HL-60/S4 treated with retinoic acid at 250 ng/mL for 4 days and 3 days (cell line): Measurements from ENCODE around the gene PLA2G3.
"Not testable (repeated sequence)": the region's sequence is repeated elsewhere in the genome, so short reads cannot be mapped to it uniquely, and the experiment has no call there.

Source experiments
- in situ Hi-C: fragments of 300-500 bp; cut with MboI; formaldehyde crosslinking; loops from 2 replicates; pipeline ENCODE4 v1.7.0; 2022; ENCODE audit warnings: low sequenced_read_pairs

PLA2G3 gene, protein sequence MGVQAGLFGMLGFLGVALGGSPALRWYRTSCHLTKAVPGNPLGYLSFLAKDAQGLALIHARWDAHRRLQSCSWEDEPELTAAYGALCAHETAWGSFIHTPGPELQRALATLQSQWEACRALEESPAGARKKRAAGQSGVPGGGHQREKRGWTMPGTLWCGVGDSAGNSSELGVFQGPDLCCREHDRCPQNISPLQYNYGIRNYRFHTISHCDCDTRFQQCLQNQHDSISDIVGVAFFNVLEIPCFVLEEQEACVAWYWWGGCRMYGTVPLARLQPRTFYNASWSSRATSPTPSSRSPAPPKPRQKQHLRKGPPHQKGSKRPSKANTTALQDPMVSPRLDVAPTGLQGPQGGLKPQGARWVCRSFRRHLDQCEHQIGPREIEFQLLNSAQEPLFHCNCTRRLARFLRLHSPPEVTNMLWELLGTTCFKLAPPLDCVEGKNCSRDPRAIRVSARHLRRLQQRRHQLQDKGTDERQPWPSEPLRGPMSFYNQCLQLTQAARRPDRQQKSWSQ

DNA sequence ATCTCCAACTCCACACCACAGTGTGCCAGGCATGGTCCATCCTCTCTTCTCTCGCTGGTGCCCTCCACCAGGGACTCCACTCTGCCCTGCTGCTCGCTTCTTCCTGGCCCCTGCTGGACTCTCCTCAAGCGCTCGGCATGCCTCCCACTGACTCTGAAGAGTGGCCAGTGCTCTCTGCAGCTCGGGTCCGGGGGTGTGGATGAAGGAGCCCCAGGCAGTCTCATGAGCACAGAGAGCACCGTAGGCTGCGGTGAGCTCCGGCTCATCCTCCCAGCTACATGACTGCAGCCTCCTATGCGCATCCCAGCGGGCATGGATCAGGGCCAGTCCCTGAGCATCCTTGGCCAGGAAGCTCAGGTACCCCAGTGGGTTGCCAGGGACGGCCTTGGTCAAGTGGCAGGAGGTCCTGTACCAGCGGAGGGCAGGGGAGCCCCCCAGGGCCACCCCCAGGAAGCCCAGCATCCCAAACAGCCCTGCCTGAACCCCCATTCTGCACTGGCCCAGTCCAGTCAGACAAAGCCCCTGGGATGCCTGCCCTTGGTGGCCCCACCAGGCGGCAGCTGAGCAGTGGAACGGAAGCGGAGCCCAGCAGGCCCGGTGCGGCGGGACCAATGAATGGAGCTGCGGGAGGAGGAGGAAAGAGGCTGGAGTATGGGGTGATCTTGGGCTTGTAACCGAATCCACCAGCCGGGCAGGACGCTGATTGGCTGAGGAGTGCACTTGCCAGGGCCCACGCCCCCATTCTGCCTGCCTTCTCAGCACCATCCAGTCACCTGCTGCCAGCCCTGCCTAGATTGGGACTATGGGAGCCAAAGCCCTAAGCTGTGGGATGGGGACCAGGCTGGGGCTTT, at the start of gene PLA2G3:
PLA2G3 (minus strand) TSS at position 643 of the 851 bp plus-strand sequence; CDS start at position 489, 154 bp downstream.
- in situ Hi-C loops, result no loop called here

- in situ Hi-C loops, result no loop called here
Measured at GRCh38 chr22:31187627-31188026, 47.3 kb upstream of the PLA2G3 start.

DNA sequence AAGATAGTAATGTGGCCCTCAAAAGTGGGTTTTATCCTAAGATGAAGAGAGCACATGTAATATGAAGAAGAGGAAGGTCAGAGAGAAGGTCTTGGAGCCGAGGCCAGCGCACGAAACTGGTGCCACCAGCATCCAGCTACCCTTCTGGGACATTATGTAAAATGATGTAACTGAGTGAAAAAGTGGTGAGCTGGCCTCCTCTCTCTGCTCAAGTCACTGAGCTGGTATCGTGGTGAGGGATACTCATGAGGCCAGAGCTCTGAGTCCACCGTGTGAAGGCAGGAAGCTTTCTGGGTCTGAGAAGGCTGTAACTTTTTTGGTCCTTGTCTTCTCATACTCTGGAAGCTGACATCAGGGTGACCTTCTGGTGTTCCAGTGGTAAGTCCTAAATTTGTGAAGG, 44.7 kb upstream of the PLA2G3 start:
- in situ Hi-C loops, result no loop called here

- in situ Hi-C loops, result no loop called here
Measured at GRCh38 chr22:31184015-31184414, 43.7 kb upstream of the PLA2G3 start.

- in situ Hi-C loops, result no loop called here
Measured at GRCh38 chr22:31179345-31179744, 39.0 kb upstream of the PLA2G3 start.

DNA sequence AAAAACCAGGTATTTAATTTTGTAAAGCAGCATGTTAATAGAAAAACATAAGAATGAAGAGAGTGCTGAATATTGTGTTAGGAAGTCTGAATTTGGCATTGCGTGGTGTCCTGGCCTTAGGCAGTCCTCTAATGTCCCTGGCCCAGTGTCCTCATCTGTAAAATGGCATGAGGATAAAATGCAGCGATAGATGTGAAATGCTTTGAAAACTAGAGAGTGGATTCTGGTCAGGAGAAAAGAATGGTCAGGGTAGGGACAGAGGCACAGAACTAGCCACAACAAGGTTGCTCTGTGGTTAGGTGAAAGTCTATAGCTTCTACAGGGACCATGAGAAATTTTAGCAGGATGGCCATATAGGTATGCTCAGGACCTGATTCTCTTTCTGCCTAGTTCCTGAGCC, 38.6 kb upstream of the PLA2G3 start:
- in situ Hi-C loops, result no loop called here

- in situ Hi-C loops, result no loop called here
Measured at GRCh38 chr22:31177420-31178162, 37.3 kb upstream of the PLA2G3 start.

- in situ Hi-C loops, result no loop called here
Measured at GRCh38 chr22:31176923-31177322, 36.6 kb upstream of the PLA2G3 start.

DNA sequence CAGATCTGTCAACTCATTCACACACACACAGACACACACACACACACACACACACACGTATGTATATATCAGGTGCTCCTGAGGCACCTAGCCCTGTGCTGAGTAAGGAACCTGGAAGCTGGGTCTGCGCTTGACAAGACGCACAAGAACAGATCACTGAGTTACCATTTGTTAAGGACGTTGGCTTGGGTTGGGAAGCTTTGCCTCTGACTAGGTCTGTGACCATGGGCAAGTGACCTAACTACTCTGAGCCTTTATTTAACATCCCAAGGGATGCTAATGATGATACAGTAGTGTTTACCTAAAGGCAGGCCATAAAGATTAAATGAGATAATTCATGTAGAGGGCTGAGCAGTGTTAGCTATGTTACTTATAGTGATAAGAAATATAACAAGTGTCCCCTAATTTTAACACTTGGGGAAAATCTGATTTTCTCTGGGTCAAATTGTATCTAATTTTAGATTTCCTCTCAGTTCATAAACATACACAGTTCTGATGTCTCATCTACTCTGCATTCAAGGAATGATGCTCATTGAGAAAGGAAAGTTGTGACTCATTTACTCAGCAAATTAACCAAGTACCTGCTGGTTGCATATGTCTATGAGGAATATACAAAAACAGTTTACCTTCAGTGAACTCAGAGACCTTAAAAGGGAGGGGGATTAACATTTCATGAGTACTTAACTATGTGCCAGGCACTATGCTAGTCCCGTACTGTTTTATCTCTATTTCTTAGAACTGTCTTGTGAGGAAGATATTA, 33.3 kb upstream of the PLA2G3 start:
- in situ Hi-C loops, result no loop called here

DNA sequence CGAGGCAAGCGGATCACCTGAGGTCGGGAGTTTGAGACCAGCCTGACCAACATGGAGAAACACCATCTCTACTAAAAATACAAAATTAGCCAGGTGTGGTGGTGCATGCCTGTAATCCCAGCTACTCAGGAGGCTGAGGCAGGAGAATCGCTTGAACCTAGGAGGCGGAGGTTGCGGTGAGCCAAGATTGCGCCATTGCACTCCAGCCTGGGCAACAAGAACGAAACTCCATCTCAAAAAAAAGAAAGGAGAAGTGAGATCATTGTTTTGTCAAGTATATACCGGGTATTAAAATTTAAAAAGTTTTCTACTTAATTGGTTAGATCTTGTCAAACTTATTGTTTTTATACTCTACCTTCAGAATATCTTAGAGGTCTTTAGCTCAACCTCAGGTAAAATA, 31.4 kb upstream of the PLA2G3 start:
- in situ Hi-C loops, result not testable (repeated sequence)

DNA sequence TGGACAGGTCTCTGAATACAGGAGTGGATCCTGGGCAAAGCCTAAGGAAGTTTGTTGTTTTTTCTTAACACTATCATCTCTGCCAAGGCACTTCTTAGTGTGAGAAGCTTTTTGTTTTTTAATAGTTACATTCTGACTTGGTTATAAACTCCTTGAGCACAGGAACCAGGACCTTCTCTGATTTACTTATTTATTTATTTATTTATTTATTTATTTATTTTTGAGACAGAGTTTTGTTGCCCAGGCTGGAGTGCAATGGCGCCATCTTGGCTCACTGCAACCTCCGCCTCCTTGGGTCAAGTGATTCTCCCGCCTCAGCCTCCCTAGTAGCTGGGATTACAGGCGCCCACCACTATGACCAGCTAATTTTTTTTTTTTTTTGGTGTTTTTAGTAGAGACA, 30.7 kb upstream of the PLA2G3 start:
- in situ Hi-C loops, result no loop called here

DNA sequence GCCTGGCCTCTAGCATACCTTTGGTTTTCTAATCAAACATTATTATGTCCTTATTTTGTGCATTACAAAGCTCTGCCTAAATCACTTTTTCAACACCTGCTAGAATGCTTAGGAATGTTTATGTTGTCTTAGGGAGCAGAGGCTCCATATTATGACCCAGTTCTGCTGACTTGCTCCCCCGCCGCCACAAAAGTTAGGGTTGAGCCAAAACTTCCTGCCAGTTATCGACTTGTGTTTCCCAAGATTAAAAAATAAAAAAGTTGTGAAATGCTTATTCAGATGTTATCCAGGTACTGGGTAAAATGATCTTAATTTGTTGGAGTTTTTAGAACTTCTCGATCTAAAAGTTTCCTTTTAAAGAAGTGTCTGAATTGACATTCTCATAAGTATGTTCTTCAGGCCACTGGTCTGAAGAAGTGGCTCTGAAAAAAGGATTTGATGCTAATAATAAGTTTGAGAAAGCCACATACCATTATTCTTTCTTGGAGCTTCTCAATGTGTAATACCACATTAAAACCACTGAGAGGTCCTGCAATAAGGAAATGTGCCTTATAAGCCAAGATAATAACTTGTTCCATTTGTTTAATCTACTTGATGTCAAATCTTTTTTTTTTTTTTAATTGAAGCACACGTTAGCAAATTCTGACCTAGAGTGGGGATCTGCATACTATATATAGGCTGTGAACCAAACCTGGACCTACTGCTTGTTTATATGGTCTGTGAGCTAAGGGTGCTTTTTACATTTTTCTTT, 21.9 kb upstream of the PLA2G3 start:
- in situ Hi-C loops, result no loop called here

GRCh38 chr22:31161386-31161785, 21.1 kb upstream of the PLA2G3 start:
- in situ Hi-C loops, result no loop called here

GRCh38 chr22:31160328-31160978, 20.1 kb upstream of the PLA2G3 start:
- in situ Hi-C loops, result no loop called here

DNA sequence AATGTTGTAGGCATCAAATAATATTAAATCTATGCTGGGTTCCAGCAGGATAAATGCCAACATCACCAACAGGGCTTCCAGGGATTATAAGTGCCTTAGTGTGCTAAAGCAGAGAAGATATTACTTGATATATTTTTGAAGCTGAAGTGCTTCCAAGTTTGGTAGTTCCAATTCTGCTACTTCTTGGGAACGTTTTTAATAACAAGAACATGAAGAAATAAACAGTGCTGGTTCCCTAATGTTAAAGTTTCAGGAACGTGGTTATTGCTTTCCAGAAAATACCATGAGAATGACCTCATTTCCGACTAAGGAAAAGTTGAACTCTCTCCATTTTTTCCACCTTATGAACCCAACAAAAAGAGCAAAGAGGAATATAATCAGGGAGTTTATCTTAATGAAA, 15.1 kb upstream of the PLA2G3 start:
- in situ Hi-C loops, result no loop called here

- in situ Hi-C loops, result no loop called here
Measured at GRCh38 chr22:31154975-31155374, 14.7 kb upstream of the PLA2G3 start.

GRCh38 chr22:31153357-31153756, 13.0 kb upstream of the PLA2G3 start:
- in situ Hi-C loops, result no loop called here

DNA sequence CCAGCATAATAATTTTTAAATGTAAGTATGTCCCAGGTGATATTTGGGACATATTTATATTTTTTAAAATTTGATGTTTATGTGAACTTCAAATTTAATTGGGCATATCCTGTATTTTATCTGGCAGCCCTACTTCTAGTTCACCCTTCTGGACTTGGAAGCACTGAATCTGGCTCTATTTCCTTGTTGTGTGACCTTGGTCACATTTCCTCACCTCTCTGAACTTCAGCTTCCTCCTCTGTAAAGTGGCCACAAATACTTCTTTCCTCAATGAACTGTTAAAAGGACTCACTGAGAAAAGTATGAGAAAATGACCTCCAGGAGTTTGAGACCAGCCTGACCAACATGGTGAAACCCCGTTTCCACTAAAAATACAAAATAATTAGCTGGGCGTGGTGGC, 11.6 kb upstream of the PLA2G3 start:
- in situ Hi-C loops, result no loop called here

- in situ Hi-C loops, result no loop called here
Measured at GRCh38 chr22:31150615-31151014, 10.3 kb upstream of the PLA2G3 start.
